Stimulated activated CD8-positive, alpha-beta memory T cell treated with anti-CD3 and anti-CD28 coated beads, Interleukin-4, amount 100 ng/mL, for 24 hours (primary cell): ENCODE results near the gene LMNTD1.
"Not testable (repeated sequence)": the region's sequence is repeated elsewhere in the genome, so short reads cannot be mapped to it uniquely, and the experiment has no call there.

ENCODE experiments used
- DNase-seq: peaks from one replicate; pipeline ENCODE4 v3.0.0-alpha.2; 2020; ENCODE audit warnings: low read depth

Gene LMNTD1

DNA sequence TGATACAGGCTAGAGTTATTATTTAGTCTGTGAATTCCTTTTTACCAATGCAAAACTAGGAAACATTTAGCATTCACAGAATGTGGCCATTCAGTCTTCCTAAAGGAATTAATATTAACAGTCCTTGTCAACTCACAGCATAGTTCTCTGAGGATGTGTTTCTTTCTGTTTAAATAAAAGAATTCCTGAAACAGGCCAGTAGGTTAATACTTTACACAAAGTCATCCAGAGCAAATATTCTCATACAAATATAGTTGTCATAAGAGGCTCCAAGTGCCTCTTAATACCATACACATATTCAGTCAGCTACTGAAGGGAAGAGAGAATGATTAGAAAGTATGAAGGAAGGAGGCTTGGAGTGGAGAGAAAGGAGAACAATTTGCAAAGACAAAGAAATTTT lies 120.1 kb downstream of the LMNTD1 start:
- no peak for DNase-seq

GRCh38 chr12:25427337-25428249 lies 125.5 kb downstream of the LMNTD1 start:
- no peak for DNase-seq

DNA sequence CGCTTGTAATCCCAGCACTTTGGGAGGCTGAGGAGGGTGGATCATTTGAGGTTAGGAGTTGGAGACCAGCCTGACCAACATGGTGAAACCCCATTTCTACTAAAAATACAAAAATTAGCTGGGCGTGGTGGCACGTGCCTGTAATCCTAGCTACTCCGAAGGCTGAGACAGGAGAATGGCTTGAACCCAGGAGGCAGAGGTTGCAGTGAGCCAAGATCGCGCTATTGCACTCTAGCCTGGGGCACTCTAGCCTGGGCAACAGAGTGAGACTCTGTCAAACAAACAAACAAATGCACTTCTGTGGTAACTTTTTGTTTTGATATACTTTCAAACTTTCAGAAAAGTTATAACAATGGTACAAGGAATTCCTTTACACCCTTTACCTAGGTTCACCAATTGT lies 126.3 kb downstream of the LMNTD1 start:
- DNase-seq: not testable (repeated sequence)
